NCI-H1436 (cell line): ENCODE data around the gene SLC38A3.

Source experiments
- DNase-seq: peaks from one replicate; lab custom pipeline; 2025; lab: John Stamatoyannopoulos, UW

SLC38A3 gene

DNA sequence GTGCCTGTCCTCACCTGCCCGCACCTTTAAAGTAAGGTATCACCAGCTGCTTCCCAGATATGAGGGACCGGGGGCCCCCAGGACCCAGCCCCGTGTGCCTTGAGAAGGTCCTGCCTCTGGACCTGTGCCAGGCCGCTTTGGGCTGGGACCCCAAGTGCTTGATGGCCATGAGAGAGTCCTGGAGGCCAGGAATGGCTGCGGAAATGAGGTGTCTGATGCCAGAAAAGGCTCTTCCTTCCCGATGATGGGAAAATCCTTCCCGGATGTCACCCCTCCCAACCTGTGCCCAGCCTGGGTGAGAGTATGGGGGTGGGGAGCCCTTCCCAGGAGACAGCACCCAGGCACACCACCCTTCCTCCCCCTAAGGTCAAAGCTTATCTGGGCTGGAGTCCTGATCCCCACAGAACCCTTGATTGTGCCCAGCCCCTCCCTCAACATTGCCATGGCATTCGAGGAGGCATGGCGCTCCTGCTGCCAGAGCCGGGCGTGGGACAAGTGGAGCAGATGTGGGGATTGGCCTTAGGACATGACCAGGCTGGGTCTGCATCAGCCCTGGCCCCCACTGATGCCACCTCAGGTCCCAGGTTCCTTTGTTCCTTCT lies 35.7 kb upstream of the SLC38A3 start:
- no peak for DNase-seq

DNA sequence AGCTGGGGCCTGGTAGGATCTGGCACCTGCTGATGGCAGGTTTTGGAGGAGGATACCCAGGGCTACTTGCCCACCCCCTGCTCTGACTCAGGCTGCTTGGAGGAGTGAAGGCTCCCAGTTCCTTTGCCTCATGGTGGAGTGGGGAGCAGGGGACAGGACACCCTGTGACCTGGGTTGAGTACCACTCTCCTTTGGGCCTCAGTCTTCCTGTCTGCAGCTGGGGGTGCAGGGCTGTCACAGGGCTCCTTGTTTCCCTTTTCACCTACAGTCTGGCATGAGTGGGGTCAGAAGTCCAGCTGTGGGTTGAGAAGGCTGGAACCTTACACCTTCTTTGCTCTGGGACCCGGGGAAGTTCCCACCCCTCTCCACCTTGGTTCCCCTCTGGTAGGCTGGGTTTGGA lies 35.2 kb upstream of the SLC38A3 start:
- no peak for DNase-seq

DNA sequence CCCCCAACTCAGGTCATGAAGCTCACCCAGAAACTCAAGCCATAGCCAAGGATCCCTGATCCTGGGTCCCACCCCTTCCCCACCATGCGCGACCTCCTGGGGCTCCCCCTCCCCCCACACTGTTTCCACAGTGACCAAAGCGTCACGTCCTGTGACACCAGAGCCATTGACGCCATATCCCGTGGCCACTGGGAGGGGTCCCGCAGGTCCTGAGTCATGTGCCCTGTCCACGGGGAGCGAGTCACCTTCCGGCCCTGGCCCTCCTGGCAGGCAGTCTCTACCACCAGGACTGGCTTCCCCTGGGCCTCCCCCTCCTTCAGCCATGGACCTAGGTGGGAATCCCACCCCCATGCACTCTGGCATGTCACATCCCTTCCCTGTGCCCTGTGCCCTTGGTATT lies 34.4 kb upstream of the SLC38A3 start:
- DNase-seq, result no peak

DNA sequence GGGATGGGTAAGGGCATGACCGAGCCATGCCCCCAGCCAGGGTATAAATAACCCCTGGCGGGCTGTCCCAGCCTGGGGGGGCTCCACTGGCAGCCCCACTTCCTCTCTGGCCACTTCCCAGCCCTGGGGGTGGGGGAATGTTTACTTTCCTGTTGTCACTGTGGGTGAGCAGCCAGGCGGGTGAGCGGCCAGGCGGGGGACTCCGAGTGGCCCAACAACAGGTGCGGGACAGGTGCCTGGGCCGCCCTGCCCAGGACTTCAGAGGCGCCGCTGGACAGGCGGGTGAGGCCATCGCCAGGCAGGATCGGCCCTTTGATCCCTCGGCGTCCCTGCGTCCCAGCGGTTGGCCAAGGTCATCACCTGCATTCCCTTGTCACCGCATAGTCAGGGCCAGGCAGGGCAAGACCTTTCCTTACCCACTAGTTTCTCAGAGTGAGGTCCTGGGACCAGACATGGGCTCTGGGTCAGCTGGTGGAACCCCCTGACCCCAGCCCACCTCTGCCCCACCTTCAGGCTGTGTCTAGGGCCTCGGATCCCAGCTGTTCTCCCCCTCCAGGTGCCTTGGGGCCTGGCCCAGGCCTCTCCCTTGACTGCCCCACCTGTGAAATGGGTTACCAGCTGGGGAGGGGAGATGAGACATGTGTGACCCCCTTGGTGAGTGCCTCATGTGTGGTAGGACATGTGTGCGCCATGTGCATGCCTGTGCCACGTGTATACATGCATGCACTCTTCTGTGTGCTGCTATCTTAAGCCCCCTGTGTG lies 33.4 kb upstream of the SLC38A3 start:
- DNase-seq, result no peak

DNA sequence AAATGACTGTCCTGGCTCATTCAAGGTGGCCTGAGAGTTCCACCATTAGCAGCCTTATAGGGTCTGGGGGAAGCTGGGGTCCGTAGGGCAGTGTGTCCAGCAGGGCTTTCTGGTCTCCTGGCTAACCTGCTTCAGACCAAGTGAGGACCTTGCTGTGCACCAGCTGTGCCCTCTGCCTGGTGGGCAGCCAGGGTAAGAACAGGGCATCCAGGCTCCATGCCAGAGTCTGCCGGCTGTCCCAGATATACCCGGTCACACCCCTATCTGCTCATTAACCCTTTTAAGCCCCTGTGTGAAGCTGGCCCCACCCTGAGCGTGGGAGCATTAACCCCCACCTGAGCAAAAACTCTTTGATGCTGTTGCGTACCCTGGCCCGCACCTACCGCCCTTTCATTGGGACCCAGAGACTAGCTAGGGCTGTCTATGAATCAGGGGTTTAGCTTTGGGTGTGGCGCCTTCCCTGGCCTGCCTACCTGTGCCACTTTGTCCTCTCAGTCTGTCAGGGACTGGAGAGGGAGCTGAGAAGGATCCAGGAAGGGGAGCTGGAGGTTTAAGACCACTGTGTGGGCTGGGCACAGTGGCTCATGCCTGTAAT lies 32.3 kb upstream of the SLC38A3 start:
- no peak for DNase-seq

DNA sequence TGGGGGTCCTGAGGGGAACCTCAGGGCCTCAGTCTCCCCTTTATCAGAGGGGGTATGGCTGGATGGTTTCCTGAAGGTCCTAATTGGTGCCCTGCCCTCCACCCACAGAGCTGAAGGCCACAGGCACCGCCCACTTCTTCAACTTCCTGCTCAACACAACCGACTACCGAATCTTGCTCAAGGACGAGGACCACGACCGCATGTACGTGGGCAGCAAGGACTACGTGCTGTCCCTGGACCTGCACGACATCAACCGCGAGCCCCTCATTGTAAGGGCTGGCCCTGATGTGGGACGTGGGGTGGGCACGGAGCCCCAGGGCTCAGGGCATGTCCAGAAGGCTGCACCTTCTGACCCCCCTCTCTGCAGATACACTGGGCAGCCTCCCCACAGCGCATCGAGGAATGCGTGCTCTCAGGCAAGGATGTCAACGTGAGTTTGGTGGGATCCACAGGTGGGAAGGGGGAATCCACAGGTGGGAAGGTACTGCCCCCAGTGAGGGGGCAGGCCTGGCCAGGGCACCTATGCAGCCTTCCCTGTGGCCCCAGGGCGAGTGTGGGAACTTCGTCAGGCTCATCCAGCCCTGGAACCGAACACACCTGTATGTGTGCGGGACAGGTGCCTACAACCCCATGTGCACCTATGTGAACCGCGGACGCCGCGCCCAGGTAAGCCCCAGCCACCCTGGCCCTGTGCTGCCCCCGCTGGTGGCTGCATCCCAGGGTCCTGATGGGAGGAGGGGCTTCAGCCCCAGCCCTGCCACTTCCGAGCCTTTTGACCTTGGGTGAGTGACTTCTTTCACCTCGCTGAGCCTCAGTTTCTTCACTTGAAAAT lies 31.2 kb upstream of the SLC38A3 start:
- no peak for DNase-seq

DNA sequence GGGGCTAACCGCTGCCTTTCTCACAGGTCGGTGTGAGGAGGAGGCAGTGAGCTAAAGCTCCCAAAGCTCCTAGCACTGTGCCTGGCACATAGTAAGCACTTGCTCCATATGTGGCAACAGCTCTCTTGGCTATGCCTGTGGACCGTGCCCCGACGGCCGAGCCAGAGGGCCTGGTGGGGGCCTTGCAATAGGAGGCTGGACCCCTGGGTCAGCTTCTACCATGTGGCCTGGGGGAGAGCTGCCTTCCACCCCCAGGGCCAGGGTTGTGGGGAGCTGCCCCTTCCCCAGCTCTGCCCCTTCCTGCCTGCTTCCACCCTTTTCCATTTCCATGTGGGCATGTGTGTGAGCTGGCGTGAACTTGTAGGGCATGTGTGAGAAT lies 30.6 kb upstream of the SLC38A3 start:
- DNase-seq, result no peak

DNA sequence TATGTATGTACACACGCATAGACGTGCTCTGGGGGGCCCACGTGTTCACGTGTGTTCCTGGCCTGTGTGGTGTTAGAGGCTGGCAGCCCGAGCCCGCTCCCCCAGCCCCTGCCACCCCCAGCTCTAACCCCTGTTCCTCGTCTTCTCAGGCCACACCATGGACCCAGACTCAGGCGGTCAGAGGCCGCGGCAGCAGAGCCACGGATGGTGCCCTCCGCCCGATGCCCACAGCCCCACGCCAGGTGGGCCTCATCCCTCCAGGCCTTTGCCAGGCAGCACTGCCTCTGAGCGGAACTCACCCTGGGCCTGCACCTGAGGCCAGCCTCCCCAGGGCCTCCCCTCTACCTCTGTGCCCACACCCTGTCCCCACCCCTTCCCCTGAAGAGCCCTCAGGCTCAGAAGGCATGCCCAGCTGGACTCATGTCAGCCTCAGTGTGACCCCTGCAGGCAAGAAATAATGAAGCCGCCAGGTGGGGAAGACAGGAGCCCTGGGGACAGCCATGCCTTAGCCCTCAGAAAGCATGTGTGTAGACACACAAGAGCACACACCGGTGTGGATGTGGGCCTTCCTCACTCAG lies 30.0 kb upstream of the SLC38A3 start:
- DNase-seq, result no peak

DNA sequence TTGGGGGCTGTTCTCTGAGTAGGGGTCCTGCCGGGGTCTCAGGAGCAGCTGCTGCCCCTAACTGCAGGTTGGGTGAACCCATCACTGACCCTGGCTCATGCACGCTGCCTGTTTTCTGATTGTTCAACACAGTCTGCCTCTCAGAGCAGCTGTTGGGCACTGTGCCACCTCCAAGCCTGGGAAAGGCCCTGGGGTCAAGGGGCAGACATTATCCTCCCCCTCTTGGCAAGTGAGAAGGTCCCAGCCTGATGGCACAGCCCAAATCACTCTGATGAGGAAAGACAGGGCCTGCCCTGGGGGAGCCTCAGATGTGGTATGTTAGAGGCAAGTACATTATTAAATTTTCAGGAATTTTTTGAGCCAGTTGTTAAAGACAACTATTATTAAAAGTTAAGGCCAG lies 27.7 kb upstream of the SLC38A3 start:
- no peak for DNase-seq

DNA sequence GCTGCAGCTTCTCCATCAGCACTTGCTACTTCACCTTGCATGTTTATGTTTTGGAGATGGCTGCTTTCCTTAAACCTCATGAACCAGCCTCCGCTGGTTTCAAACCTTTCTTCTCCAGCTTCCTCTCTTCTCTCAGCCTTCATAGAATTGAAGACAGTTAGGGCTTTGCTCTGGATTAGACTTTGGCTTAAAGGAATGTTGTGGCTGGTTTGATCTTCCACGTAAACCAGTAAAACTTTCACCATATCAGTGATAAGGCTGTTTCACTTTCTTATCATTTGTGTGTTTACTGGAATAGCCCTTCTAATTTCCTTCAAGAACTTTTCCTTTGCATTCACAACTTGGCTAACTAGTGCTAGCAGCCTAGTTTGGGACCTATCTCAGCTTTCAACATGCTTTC lies 25.4 kb upstream of the SLC38A3 start:
- DNase-seq, result no peak

DNA sequence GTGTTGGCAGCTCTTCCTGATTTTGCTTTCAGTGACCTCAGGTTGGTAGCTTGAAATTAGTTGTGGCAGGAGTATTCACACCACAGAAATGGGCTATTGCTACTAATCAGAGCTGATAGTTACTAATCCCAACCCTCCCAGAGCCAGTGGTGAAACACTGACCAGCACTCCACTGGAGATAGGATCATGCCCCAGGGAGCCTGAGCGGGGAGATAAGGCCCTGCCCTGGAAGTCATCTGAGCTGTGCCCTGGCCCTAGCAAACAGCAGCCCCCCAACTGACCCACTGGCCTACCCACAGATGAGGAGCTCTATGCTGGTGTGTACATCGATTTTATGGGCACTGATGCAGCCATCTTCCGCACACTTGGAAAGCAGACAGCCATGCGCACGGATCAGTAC lies 23.1 kb upstream of the SLC38A3 start:
- no peak for DNase-seq

DNA sequence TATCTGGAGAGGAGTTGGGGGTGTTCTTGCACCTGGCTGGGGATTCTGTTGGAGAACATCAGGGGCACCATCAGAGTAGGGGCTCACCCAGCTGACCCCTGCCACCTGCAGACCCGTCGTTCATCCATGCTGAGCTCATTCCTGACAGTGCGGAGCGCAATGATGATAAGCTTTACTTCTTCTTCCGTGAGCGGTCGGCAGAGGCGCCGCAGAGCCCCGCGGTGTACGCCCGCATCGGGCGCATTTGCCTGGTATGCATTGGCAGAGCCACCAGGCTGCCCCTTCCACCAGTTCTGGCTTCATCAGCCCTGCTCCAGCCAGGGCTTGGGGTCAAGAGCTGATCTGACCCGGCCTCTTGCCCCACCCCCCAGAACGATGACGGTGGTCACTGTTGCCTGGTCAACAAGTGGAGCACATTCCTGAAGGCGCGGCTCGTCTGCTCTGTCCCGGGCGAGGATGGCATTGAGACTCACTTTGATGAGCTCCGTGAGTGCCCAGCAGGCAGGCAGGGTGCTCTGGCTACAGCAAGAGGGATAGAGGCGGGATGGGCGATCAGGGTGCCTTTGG lies 22.5 kb upstream of the SLC38A3 start:
- no peak for DNase-seq

DNA sequence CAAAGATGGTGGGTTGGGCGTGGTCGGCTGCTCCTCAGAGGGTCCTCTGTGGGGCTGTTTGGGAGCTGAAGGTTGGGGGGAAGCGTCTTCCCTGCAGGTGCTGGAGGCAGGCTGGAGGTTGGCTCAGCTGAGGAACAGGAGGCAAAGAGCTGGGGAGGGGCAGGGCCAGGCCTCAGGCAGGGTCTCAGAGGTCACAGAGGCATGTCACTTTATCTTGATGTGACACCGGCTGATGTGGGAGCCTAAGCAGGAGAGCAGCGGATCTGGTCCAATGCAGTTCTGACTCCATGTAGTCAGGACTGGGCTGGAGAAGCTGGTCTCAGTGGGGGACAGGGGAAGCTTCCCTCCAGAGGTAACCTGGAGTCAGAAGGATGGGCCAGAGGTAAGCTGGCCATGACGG lies 21.3 kb upstream of the SLC38A3 start:
- DNase-seq, result no peak

DNA sequence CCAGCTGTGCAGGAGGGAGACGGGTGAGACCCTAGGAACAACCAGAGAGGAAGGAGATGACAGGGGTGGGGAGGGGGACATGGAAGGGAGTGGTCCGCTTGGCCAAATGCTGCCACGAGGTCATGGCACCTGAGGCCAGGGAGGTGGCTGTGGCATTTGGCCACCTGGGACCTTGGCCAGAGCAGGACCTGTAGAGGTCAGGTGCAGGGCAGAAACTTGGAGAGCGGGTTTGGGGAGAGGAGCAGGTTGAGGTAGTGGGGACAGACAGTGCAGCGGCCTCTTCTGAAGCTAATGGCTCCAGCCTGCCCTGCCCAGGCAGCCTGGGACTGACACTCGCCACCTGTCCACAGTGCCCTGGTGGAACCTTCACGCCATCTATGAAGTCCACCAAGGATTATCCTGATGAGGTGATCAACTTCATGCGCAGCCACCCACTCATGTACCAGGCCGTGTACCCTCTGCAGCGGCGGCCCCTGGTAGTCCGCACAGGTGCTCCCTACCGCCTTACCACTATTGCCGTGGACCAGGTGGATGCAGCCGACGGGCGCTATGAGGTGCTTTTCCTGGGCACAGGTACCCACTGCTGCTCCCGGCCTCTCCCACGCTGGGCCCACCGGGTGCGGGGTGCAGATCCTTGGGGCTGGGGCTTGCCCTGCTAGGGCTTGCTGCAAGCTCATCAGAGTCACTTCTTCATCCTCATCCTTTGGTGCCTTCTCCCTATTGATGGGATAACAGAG lies 20.7 kb upstream of the SLC38A3 start:
- DNase-seq, result no peak

DNA sequence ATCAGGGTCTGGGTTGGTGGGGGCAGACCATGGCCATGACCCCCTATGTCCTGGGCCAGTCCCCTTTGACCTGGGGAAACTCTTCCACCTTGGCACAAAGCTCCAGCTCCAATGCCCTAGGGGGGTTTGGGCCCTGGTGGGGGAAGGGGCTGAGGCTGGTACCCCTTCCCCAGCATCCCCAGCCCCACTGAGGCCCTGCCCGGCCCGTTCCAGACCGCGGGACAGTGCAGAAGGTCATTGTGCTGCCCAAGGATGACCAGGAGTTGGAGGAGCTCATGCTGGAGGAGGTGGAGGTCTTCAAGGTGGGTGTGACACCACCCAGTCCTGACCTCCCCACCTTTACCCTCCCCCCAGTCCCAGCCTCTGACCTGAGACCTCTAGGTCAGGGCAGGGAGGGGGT lies 19.8 kb upstream of the SLC38A3 start:
- no peak for DNase-seq

DNA sequence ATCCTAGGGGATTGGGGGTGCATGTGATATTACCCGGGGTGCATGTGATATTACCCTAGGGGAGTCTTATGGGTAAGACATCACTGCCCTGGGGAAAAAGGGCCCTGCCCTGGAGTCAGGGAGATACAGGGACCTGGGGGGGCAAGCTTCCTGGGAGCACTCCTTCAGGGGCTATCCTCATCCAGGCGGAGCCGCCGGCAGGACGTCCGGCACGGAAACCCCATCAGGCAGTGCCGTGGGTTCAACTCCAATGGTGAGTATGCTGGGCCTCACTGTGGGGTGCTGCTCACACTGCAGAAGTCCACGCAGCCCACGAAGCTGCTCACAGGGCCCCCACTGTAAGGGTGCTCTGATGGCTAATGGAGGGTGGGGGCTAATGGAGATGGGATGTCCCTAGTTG lies 19.0 kb upstream of the SLC38A3 start:
- no peak for DNase-seq

DNA sequence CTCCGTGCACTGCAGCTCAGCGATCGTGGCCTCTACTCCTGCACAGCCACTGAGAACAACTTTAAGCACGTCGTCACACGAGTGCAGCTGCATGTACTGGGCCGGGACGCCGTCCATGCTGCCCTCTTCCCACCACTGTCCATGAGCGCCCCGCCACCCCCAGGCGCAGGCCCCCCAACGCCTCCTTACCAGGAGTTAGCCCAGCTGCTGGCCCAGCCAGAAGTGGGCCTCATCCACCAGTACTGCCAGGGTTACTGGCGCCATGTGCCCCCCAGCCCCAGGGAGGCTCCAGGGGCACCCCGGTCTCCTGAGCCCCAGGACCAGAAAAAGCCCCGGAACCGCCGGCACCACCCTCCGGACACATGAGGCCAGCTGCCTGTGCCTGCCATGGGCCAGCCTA lies 17.3 kb upstream of the SLC38A3 start:
- DNase-seq, result no peak

DNA sequence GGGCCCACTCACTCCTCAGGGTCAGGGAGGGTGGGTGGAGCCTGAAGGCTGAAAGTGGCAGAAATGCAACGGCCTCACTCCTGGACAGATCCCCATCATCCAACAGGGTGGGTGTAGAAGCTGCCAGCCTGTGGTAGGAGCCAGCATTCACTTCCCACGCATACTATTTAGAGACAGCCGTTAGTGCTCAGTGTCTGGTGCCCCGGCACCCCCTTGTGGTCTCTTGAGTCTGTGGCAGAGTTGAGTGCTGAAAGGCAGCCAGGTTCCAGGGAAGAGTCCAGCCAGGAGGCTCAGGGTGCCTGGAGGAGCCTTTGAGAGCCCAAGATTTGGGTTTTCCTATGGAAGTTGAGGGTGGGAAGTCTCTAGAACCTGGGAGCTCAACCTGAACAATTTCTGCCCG lies 15.8 kb upstream of the SLC38A3 start:
- peak; percentile 23 for DNase-seq

DNA sequence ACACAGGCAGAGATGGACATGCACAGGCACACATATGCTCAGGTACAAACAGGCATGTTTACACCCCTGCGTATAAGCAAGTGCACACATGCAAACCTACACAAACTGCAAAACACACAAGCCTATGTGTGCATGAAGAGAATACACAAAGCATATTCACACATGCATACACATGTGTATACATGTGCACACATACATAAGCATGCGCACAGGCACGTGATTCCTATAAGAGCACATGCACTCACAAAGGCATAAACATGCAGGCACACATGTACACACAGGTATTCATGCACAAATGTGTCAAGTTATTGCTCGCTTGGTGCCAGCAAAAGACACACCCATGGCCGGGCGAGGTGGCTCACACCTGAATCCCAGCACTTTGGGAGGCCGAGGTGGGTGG lies 15.1 kb upstream of the SLC38A3 start:
- DNase-seq, result no peak

DNA sequence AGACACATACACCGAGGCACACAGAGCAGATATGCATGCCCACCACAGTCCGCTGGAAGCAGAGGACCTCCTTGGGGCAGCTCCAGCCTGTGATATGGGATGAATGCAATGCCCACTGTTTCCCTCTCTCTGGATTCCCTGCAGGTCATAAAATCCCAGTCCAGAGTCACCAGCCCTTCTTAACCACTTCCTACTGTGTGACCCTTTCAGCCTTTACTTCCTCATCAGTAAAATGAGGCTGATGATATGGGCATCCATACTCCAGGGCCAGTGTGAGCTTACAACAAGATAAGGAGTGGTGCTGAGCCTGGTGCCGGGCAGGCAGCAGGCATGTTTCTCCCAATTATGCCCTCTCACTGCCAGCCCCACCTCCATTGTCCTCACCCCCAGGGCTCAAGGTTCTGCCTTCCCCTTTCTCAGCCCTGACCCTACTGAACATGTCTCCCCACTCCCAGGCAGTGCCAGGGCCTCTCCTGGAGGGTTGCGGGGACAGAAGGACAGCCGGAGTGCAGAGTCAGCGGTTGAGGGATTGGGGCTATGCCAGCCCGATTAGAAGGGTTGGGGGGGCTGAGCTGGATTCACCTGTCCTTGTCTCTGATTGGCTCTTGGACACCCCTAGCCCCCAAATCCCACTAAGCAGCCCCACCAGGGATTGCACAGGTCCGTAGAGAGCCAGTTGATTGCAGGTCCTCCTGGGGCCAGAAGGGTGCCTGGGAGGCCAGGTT lies 14.0 kb upstream of the SLC38A3 start, which contains the start of gene GNAT1:
Gene GNAT1, plus strand, starts transcription at position 675 of the 725 bp plus-strand sequence. CDS start 116 bp downstream, outside the sequence.
- no peak for DNase-seq

DNA sequence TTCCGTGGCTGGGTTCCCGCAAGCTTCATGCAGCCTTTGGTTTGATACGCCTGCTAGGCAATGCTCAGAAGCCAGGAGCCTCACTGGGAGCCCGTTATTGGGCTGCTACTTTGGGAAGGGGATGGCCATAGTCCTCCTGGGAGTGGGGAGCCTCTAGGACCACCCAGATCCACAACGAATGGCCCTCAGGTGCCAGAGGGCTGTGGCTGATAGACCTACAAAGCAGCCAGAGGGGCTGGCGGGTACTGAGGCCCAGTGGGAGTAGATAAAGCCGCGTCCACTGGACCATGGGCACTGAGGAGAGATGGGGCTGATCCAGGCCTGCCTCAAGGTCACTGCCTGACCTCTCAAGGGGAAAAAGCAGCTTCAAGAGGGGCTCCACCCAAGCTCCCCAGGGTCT lies 12.9 kb upstream of the SLC38A3 start:
- no peak for DNase-seq
